SK-N-SH treated with all-trans-retinoic acid at 6 μM for 48 hours (cell line): ENCODE measurements around the gene WFDC9.

Experiments used
- ARNTL ChIP-seq: fragments of 450-650 bp; formaldehyde crosslinking; IDR thresholded peaks from 2 replicates; pipeline ENCODE4 v1.5.0; 2020; ENCODE audit warnings: low read depth, mild to moderate bottlenecking, moderate library complexity, borderline replicate concordance
- GLIS3 ChIP-seq: fragments of 250-450 bp; sonication (Bioruptor Pico); IDR thresholded peaks from 2 replicates; pipeline ENCODE4 v1.5.0; 2020; ENCODE audit warnings: mild to moderate bottlenecking, moderate library complexity
- ISL1 ChIP-seq: fragments of 250-450 bp; sonication (Bioruptor Pico); IDR thresholded peaks from 2 replicates; pipeline ENCODE4 v2.1.2; 2022; ENCODE audit warnings: mild to moderate bottlenecking, moderate library complexity
- TSHZ2 ChIP-seq: fragments of 250-450 bp; sonication (Bioruptor Pico); IDR thresholded peaks from 2 replicates; pipeline ENCODE4 v1.5.0; 2020; ENCODE audit warnings: mild to moderate bottlenecking, moderate library complexity
- ZNF565 ChIP-seq: fragments of 450-650 bp; formaldehyde crosslinking; conservative IDR thresholded peaks from 2 replicates; pipeline ENCODE4 v1.5.0; 2020; ENCODE audit warnings: low read depth, mild to moderate bottlenecking, moderate library complexity

GRCh38 chr20:45583502-45583901 is 47.6 kb downstream of the WFDC9 start:
- no peak for TF ChIP-seq ZNF565 (CRISPR knock-in tag)
- TF ChIP-seq GLIS3, result no peak
- no peak for TF ChIP-seq ARNTL (CRISPR knock-in tag)
- TF ChIP-seq ISL1 (CRISPR knock-in tag), result no peak
- TF ChIP-seq TSHZ2 (CRISPR knock-in tag), result no peak
